Measurements from ENCODE around the gene DLX2.

The DLX2 gene

DNA sequence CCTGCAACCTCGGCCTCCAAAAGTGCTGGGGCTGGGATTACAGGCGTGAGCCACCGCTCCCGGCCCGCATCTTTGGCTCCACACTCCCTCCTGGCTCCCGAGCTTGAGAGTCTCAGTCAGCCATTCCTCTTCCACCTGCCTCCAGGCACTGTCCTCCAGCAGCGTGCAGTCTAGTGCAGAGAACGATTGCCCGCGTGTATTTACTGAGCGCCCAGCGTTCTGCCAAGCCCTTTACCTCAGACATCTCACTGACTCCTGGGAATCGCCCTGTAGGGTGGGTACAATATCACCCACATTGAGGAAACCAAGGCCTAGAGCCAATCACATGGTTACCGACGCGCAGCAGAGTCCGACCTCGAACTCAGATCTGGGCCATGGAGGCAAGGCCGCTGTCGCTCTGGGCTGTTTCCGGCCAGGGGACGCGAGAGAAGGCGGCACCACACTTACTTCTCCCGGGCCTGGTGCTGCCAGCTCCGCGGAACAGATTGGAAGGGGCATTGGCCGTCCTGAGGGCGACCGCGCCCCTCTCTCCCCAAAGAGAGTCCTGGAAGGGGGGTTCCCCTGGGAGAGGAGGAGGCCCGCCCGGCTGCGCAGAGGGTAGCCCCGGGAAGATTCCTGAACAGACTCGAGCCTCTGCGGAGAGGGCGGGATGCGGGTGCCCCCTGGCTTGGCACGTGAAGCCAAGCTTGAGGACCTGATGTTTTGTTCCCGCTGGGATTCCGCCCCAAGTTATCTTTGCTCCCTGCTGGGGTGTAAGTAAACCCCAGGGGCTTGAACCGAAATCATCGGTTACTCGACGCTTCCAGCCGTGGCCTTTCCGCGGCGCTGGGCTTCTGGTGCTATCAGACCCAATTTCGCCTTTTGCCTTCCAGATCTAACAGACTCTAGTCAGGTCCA, 5.2 kb upstream of the DLX2 start:
- DNase-seq (ENCODE audit: low read depth) = no peak

DNA sequence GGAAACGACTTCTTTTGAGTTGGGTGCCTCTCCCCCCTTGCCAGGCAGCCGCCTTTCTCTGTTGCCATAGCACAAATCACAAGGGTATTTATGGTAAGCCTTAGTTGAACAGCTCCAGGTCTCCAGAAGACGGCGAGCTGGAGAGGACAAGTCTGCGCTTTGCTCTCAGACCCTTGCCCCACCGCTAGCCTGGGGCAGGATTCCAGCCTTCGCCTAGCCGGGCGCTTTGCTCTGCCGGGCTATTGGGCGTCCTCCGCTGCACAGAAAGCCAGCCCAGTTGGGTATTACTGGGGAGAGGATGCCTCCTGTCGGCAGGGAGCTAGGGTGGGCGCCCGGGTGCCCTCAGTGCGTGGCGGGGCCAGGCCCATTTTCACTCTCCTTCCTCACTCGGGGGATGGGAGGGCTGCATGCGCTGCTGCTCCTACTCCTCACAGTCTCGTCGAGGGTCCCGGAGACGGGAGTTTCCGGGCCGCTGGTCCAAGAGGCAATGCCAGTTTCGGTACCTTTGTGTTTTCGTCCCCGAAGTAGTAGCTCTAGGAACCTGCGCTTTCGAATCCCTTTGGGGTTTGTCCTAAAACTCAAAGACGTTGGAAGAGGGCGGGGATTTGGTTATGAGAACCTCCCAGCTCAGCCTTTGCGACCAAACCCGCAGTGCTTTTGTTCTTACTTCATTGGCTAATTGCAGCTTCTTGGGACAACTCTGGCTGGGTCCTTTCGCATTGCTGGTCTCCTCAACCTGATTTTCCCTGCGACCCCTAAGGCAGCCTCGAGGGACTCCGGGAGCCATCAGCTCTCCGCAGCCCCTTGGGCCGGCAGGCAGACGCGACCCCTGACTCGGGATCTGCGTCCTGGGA, 3.6 kb upstream of the DLX2 start:
- DNase-seq (ENCODE audit: low read depth) = no peak

DNA sequence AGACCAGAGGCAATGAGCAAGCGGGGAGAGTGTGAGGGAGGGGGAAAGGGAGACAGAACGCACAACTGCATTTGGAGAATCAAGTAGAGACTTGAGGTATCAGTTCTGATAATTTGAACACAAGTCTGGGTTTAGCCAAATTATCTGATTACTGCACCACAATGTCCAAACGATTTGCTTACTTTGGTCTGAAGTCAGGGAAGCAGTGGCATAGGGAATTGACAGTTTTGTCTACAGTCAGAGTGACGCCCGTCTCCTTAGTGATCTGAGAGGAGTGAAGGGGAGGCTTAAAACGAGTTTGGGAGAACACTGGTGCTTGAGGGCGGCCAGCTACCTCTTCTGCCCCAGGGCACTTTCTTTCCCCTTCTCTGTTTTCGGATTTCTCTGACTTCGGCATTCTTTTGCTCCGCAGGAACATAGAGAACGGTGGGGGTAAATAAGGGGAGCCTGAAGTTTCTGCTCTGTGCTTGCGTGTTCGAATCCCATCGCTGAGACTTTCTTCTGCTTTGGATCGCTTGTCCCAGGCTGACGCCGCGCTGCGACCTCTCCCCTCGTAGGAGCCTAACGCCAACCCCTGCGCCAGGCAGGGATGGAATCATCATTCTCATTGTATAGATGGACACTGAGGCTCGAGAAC, 2.9 kb upstream of the DLX2 start:
- no peak for DNase-seq (ENCODE audit: low read depth)

GRCh38 chr2:172103471-172104272, 972 bp upstream of the DLX2 start:
- DNase-seq (ENCODE audit: low read depth) = peak; percentile 61

GRCh38 chr2:172101821-172102390, 794 bp downstream of the DLX2 start:
- no peak for DNase-seq (ENCODE audit: low read depth)

GRCh38 chr2:172100935-172101820, 1.5 kb downstream of the DLX2 start:
- DNase-seq (ENCODE audit: low read depth) = no peak

GRCh38 chr2:172100080-172100934, 2.4 kb downstream of the DLX2 start:
- DNase-seq (ENCODE audit: low read depth) = no peak

DNA sequence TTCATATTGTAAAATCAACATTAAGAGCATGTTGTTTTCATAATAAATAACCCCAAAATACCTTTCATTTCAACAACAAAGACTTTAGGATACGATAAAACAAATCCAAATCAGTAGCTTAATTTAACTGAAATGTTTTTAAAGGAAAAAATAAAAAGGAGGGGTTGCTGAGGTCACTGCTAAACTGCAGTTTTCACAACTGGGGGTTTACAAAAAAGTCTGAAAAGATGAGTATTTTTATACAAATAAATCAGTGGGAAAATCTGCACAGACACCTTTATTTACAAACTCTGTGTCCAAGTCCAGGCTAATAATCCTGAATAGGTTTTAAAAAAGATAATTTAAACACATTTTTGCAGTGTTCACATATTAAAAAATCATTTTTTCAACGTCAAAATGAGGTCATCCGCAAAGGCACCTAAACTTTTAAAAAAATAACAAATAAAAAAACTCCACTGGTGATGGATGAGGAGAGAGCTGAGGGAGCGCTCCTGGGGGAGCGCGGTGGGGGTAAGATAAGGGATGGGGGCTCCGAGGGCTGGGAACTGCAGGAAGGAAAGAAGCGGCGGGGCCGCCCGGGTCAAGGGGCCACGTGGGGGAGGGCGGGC, 3.1 kb downstream of the DLX2 start:
- DNase-seq (ENCODE audit: low read depth) = no peak

DNA sequence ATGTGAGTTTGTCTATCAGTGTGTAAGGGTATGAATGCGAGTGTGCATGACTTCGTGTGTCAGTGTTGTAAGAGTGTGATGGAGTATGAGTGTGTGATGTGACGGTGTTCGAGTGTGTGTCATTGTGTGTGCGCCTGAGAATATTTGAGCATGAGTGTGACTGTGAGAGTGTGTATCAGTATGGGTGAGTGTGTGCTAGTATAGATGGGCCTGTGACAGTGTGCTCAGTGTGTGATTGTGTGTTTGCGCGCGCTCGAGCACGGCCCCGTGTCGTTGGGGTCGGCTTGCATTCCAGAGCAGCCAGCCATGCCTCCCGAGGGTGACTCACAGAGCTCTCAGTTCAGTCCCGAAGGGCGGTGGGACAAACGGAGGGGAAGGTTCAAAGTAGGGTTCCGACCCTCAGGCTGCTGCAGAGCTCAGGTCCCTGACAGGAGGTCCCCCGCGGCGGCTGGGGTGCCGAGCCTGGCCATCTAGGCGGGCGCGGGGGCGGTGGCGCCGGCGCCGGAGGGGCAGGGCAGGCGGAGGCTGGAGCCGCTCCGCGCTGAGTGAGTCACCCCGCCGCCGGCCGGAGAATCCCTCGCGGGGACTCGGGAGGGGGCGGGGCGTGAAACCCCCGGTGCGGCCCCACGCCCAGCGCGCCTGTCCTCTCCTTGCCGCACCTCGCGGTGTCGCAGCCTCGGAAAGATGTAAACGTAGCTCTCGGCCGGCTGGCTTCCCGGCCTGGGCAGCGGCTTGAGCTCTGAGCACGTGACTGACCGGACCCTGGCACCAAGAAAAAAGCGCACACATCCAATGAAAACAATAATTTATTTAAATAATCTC, 3.8 kb downstream of the DLX2 start:
- DNase-seq (ENCODE audit: low read depth) = no peak

- no peak for DNase-seq (ENCODE audit: low read depth)
Observed at GRCh38 chr2:172098287-172098649, 4.4 kb downstream of the DLX2 start.

DNA sequence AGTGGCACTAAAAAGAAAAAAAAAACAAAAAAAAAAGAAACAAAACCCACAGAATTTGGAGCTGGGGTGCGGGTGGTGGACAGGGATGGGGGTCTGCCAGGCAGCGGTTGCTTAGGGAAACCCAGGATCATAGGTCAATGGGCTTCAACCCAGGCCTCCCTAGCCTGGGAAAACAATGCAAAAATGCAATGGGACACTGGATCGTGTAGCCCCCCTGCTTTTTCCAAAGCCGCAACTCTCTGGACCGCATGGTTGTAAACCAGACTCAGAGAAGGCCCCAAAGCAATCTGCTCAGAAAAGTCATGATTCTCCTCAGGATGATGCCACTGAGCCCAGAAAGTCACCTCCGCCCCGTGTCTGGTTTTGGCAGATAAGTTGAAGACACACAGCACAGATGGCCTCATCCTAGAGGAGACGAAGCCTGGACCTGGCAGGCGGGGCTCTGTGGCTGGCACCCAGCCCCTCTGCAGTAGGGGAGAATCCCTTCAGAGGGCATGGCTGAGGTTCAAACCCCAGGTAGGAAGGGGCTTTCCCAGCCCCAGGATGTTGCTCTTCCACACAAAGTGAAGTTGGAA, 5.1 kb downstream of the DLX2 start:
- no peak for DNase-seq (ENCODE audit: low read depth)

GRCh38 chr2:172096626-172097547, 5.8 kb downstream of the DLX2 start:
- no peak for DNase-seq (ENCODE audit: low read depth)

GRCh38 chr2:172095905-172096625, 6.6 kb downstream of the DLX2 start:
- DNase-seq (ENCODE audit: low read depth) = no peak

- DNase-seq (ENCODE audit: low read depth) = peak; percentile 55
Observed at GRCh38 chr2:172095146-172095904, 7.4 kb downstream of the DLX2 start.

Data from stimulated activated CD8-positive, alpha-beta memory T cell treated with anti-CD3 and anti-CD28 coated beads, Interleukin-4, amount 100 ng/mL, for 24 hours (primary cell).